Measurements from ENCODE around the gene CCDC187.

The CCDC187 gene

DNA sequence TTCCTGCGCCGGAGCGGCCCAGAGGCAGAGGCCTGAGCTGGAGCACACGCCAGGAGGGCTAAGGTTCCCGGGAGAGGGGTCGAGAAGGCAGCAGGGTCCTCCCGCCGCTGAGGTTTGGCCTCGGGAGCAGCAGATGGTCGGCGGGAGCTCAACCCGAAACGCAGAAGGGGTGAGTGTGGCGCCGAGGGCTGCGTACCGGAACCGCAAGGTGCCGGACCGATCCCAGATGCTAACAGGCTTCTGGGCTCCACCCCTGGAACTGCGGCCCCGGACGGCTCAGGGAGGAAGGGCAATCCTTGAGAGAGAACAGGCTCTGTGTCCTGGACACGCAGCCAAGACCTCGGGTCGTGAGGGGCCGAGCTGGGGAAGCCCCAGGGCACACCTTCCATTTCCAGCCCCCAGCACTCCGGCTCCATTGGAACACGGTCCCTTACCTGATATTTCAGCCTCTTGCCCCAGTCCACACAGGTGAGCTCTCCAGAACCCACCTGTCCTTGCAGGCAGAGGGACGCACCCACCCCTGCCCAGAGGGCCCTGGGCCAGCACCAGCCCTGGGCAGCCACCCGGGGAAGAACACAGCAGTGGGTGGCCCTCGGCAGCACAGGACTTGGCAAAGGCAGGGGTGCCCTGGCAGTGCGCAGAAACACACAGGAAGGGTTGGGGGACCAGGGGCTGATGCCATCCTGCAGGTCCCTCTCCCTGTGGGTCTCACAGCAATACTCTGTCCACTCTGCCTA, 100.3 kb downstream of the CCDC187 start:
- DNase-seq = no peak

- no peak for DNase-seq
Observed at GRCh38 chr9:136202454-136203407, 101.2 kb downstream of the CCDC187 start.

DNA sequence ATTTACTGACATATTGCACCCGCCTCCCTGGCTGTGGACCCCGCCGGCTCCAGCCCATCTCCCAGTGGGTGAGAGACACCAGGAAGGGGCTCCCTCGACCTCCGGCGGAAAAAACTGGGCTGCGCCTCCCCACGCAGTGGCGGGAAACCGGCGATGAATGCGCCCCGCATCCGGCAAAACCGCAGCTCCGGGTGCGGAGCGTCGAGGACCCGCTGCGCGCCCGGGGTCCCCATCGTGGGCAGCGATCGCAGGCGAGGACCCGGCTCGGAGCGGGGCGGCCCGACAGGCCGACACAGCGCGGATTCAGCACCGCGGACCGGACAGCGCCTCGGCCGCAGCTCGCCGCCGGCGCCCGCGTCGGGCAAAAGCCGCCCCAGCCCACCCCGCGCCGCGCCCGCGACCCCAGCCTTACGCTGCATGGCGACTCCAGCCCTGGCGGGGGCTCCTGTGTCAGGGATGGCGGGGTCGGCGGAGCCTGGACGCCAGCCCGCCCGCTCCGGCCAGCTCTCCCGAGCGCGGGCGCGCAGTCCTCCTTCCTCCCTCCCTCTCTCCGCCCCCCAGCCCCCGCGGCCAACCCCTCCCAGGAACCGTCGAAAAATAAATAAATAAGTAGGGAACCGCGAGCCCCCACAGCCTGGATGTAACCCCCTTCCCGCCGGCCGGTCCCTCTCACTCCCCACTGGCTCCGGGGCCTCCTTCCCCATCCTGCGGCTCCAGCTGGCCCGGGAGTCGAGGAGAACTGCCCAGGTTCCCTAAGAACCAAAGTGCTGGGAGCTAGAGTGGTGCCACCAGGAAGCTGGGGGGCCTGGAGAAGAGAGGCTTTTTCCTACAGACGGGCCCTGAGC, 102.1 kb downstream of the CCDC187 start:
- no peak for DNase-seq

- no peak for DNase-seq
Observed at GRCh38 chr9:136201174-136201573, 102.7 kb downstream of the CCDC187 start.

DNA sequence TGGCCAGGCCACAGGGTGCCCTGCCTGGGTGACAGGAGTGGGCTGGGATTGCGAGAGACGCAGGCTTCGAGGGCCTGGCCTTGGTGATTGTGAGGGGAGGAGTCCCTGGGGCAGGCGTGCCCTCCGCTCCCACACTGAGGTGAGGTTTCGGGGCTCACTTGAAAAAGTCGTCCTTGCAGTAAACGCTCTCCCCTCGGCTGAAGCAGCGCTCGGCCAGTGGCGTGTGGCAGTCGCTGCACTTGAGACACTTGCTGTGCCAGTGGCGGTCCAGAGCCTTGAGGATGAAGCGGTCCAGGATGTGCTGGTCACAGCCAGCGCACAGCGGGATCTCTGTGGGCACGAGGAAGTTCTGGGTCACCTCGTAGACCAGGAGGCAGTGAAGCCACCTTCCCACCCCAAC, 103.5 kb downstream of the CCDC187 start:
- no peak for DNase-seq

Measured in stimulated activated CD8-positive, alpha-beta memory T cell treated with anti-CD3 and anti-CD28 coated beads, Interleukin-4, amount 100 ng/mL, for 48 hours (primary cell).